CD4-positive, alpha-beta T cell treated with Interleukin-15 for 4 hours (primary cell): ENCODE data around the gene L3MBTL3.

Experiments used
- DNase-seq: peaks from one replicate; pipeline ENCODE4 v3.0.0-alpha.2; 2020; ENCODE audit warnings: low spot score

The L3MBTL3 gene

GRCh38 chr6:130027948-130028347, 9.6 kb downstream of the L3MBTL3 start:
- DNase-seq, result peak; percentile 52

GRCh38 chr6:130029163-130029562, 10.8 kb downstream of the L3MBTL3 start:
- peak; percentile 36 for DNase-seq

GRCh38 chr6:130032758-130033340, 14.5 kb downstream of the L3MBTL3 start:
- no peak for DNase-seq

- no peak for DNase-seq
These were observed 15.6 kb downstream of the L3MBTL3 start for GRCh38 chr6:130033949-130034348.

GRCh38 chr6:130034378-130035146, 16.2 kb downstream of the L3MBTL3 start:
- peak; percentile 43 for DNase-seq

GRCh38 chr6:130035211-130035610, 16.8 kb downstream of the L3MBTL3 start:
- DNase-seq, result no peak

- DNase-seq, result peak; percentile 38
These were observed 18.9 kb downstream of the L3MBTL3 start for GRCh38 chr6:130037207-130037811.

GRCh38 chr6:130041594-130041993, 23.2 kb downstream of the L3MBTL3 start:
- DNase-seq, result no peak

- DNase-seq, result no peak
These were observed 25.0 kb downstream of the L3MBTL3 start for GRCh38 chr6:130043344-130043743.

- no peak for DNase-seq
These were observed 27.2 kb downstream of the L3MBTL3 start for GRCh38 chr6:130045622-130046021.

GRCh38 chr6:130046671-130047070, 28.3 kb downstream of the L3MBTL3 start:
- DNase-seq, result no peak

- DNase-seq, result no peak
These were observed 29.0 kb downstream of the L3MBTL3 start for GRCh38 chr6:130047088-130047995.

- DNase-seq, result no peak
These were observed 31.8 kb downstream of the L3MBTL3 start for GRCh38 chr6:130050230-130050629.

GRCh38 chr6:130054725-130055124, 36.3 kb downstream of the L3MBTL3 start:
- DNase-seq, result no peak

GRCh38 chr6:130055271-130055670, 36.9 kb downstream of the L3MBTL3 start:
- DNase-seq, result no peak

GRCh38 chr6:130057495-130057894, 39.1 kb downstream of the L3MBTL3 start:
- DNase-seq, result no peak

GRCh38 chr6:130063806-130064205, 45.4 kb downstream of the L3MBTL3 start:
- DNase-seq, result no peak

GRCh38 chr6:130065609-130066156, 47.3 kb downstream of the L3MBTL3 start:
- DNase-seq, result no peak

- DNase-seq, result no peak
These were observed 51.1 kb downstream of the L3MBTL3 start for GRCh38 chr6:130069485-130069884.

GRCh38 chr6:130070326-130070725, 51.9 kb downstream of the L3MBTL3 start:
- DNase-seq, result no peak

GRCh38 chr6:130070792-130071191, 52.4 kb downstream of the L3MBTL3 start:
- DNase-seq, result no peak

- no peak for DNase-seq
These were observed 57.6 kb downstream of the L3MBTL3 start for GRCh38 chr6:130075879-130076460.
